K562 (cell line): ENCODE measurements around the gene BRWD1. TPM values are rescaled to one million over a fixed set of nuclear protein-coding genes. Genes with fewer than 3 reads are reported as not detected.

Experiments
- ATAC-seq: fragments of 200-7000 bp; cut with Tn5 transposase; 3 replicates; pipeline ENCODE4 v1.9.1; 2020; ENCODE audit warnings: moderate library complexity
- BruUV-seq: library from RNA; stranded (reverse); fragments of 400-500 nt; replicated peaks from 2 replicates; lab custom pipeline; 2021; lab: Mats Ljungman, UMichigan
- CTCF ChIA-PET: fragments of 300-600 bp; formaldehyde crosslinking; extraction: SDS; loops from one replicate; lab custom pipeline; 2021; ENCODE audit warnings: low intra/inter-chr PET ratio; lab: Yijun Ruan, JAX
- POLR2A ChIA-PET: fragments of 300-600, 350-650 bp; sonication (Branson Sonifier 250); formaldehyde crosslinking; extraction: SDS; loops from one replicate; lab custom pipeline; 2021; ENCODE audit warnings: antibody characterized with exemption, inconsistent platforms; lab: Yijun Ruan, JAX
- DNase-seq, 4 experiments: peaks; one replicate each; pipeline versions ENCODE4 v3.0.0 to v3.0.0-alpha.2; 2011 to 2018; ENCODE audit warnings: low spot score in 3 of 4, mixed read lengths in 3 of 4; ENCODE audit errors: extremely low read depth in 1 of 4
- FAIRE-seq: peaks from 2 replicates; lab custom pipeline; 2011; peaks lifted over from hg19 to GRCh38; lab: Jason Lieb, UNC
- H2AFZ ChIP-seq: 2 replicates; pipeline ENCODE4 v1.6.0; 2011; ENCODE audit warnings: low read depth, low read length, control low read depth, inconsistent platforms
- H3K27ac ChIP-seq: fragments of 200-600 bp; 3 replicates; pipeline ENCODE4 v1.8.0; 2011; ENCODE audit warnings: low read depth, mild to moderate bottlenecking, control low read depth, inconsistent platforms, low read length, moderate library complexity, mixed read lengths; ENCODE audit errors: extremely low read depth
- H3K27me3 ChIP-seq, 2 experiments: fragments of 300-600 bp in 1 of 2; 2 replicates in 1 of 2; 3 replicates in 1 of 2; pipeline versions ENCODE4 v1.6.0 to v1.8.0; 2011; ENCODE audit warnings: inconsistent platforms in 2 of 2, low read length in 2 of 2, mild to moderate bottlenecking in 1 of 2, mixed read lengths in 1 of 2, moderate library complexity in 1 of 2; ENCODE audit not compliant: control insufficient read depth in 2 of 2, insufficient read depth in 2 of 2
- H3K36me3 ChIP-seq: fragments of 300-600 bp; 3 replicates; pipeline ENCODE4 v1.8.0; 2011; ENCODE audit warnings: mild to moderate bottlenecking, low read length, inconsistent platforms; ENCODE audit not compliant: control insufficient read depth, insufficient read depth
- H3K4me1 ChIP-seq, 2 experiments: fragments of 200-600 bp in 1 of 2; replicated peaks in 1 of 2; 2 replicates in 1 of 2; 3 replicates in 1 of 2; pipeline versions ENCODE4 v1.5.1 to v1.8.0; 2011; ENCODE audit warnings: inconsistent platforms in 2 of 2, low read length in 2 of 2, mild to moderate bottlenecking in 1 of 2, mixed read lengths in 1 of 2, moderate library complexity in 1 of 2; ENCODE audit not compliant: control insufficient read depth in 2 of 2, insufficient read depth in 2 of 2
- H3K4me2 ChIP-seq: 2 replicates; pipeline ENCODE4 v1.6.1; 2011; ENCODE audit warnings: low read length, control low read depth, inconsistent platforms, mixed read lengths; ENCODE audit not compliant: insufficient read depth
- H3K4me3 ChIP-seq: fragments of 200-600 bp; sonication (generic), shearing (Covaris generic); 2 replicates; pipeline ENCODE4 v1.5.1; 2016; ENCODE audit warnings: control low read depth, inconsistent platforms
- H3K79me2 ChIP-seq: fragments of 200-600 bp; 3 replicates; pipeline ENCODE4 v1.8.0; 2011; ENCODE audit warnings: low read length, inconsistent platforms; ENCODE audit not compliant: control insufficient read depth, insufficient read depth
- H3K9ac ChIP-seq, 2 experiments: 2 replicates each; pipeline versions ENCODE4 v1.6.0 to v1.6.1; 2011; ENCODE audit warnings: low read depth in 2 of 2, low read length in 2 of 2, control low read depth in 1 of 2, inconsistent platforms in 1 of 2, mild to moderate bottlenecking in 1 of 2, mixed read lengths in 1 of 2; ENCODE audit not compliant: insufficient read depth in 1 of 2
- H3K9me1 ChIP-seq: one replicate; pipeline ENCODE4 v1.6.0; 2011; ENCODE audit warnings: inconsistent platforms, mild to moderate bottlenecking, low read length, moderate library complexity; ENCODE audit not compliant: control insufficient read depth, insufficient read depth
- H3K9me3 ChIP-seq: replicated peaks from 2 replicates; pipeline ENCODE4 v1.5.1; 2011; ENCODE audit warnings: low read depth, low read length, inconsistent platforms; ENCODE audit not compliant: control insufficient read depth, insufficient read depth
- H4K20me1 ChIP-seq: replicated peaks from 2 replicates; pipeline ENCODE4 v1.6.1; 2011; ENCODE audit warnings: low read length, inconsistent platforms, mixed read lengths; ENCODE audit not compliant: control insufficient read depth, insufficient read depth
- CXXC5 ChIP-seq: fragments of 250-450 bp; sonication (Bioruptor Pico); IDR thresholded peaks from 2 replicates; pipeline ENCODE4 v1.8.0; 2022; ENCODE audit warnings: inconsistent platforms, mild to moderate bottlenecking, moderate library complexity
- DPF2 ChIP-seq: fragments of 450-650 bp; IDR thresholded peaks from 2 replicates; pipeline ENCODE4 v1.6.1; 2016
- HDAC1 ChIP-seq, 2 experiments: fragments of 450-650 bp; IDR thresholded peaks; 2 replicates each; pipeline ENCODE4 v1.6.1; 2016 to 2017; ENCODE audit warnings: inconsistent platforms in 1 of 2, mild to moderate bottlenecking in 1 of 2, moderate library complexity in 1 of 2
- HIVEP1 ChIP-seq: fragments of 250-450 bp; sonication (Bioruptor Pico); IDR thresholded peaks from 2 replicates; pipeline ENCODE4 v1.4.0; 2020; ENCODE audit warnings: mild to moderate bottlenecking
- NFATC3 ChIP-seq: fragments of 450-650 bp; IDR thresholded peaks from 2 replicates; pipeline ENCODE4 v1.6.1; 2017; ENCODE audit warnings: mild to moderate bottlenecking
- RB1 ChIP-seq: fragments of 450-650 bp; IDR thresholded peaks from 2 replicates; pipeline ENCODE4 v1.6.1; 2017; ENCODE audit warnings: low read depth, mild to moderate bottlenecking
- RBFOX2 ChIP-seq: fragments of 200-400 bp; formaldehyde crosslinking; IDR thresholded peaks from 2 replicates; pipeline ENCODE4 v1.6.1; 2017; ENCODE audit warnings: low read depth, mild to moderate bottlenecking, low read length, moderate library complexity
- TRIM24 ChIP-seq, 2 experiments: fragments of 450-650 bp; IDR thresholded peaks; 2 replicates each; pipeline ENCODE4 v1.6.1; 2016
- U2AF2 ChIP-seq: fragments of 200-400 bp; formaldehyde crosslinking; optimal IDR thresholded peaks from 2 replicates; pipeline ENCODE3; 2017; ENCODE audit warnings: low read depth, mild to moderate bottlenecking, low read length
- ZKSCAN8 ChIP-seq: fragments of 200-800 bp; sonication (Bioruptor generic); IDR thresholded peaks from 2 replicates; pipeline ENCODE4 v1.6.1; 2016; ENCODE audit warnings: missing genetic modification characterization, missing compliant biosample characterization
- WGBS: fragments of 100-300 bp; shearing (Covaris generic); methylation state at CpG from one replicate; pipeline ENCODE4 v1.1.6; 2016; ENCODE audit warnings: low coverage, mixed read lengths; ENCODE audit not compliant: insufficient coverage; ENCODE audit errors: missing lambda C conversion rate; 5-methylcytosine and 5-hydroxymethylcytosine counted together
- in situ Hi-C: fragments of 300-500 bp; cut with MboI; formaldehyde crosslinking; loops from 4 replicates; pipeline ENCODE4 v1.15.0; 2018; ENCODE audit warnings: inconsistent platforms, mixed read lengths
- intact Hi-C: fragments of 100-400 bp; cut with micrococcal nuclease; formaldehyde crosslinking; loops from 2 replicates; pipeline ENCODE4 v1.14.2; 2022
- polyA plus RNA-seq, 8 experiments: library from polyadenylated mRNA; depleted of rRNA in 4 of 8; stranded (reverse) in 5 of 8; unstranded in 3 of 8; fragments of >200 nt; fragmentation: Nextera tagmentation in 2 of 8; fragmentation: Illumina TruSeq in 1 of 8; extraction: Ambion mirVana in 2 of 8; extraction: Trizol in 1 of 8; gene quantifications; 2 replicates each; pipeline versions ENCODE4 v1.2.1 to v1.2.3, GENCODE V29; 2011 to 2014; ENCODE audit warnings: inconsistent platforms in 1 of 8, missing spikeins in 1 of 8
- total RNA-seq, 7 experiments: library from RNA; depleted of rRNA in 6 of 7; stranded (reverse); fragments of >200 nt in 6 of 7; fragmentation: Illumina TruSeq in 2 of 7; extraction: Trizol in 2 of 7; gene quantifications; 2 replicates each; pipeline versions ENCODE4 v1.2.1 to v1.2.3, GENCODE V29; 2011 to 2021; ENCODE audit warnings: low replicate concordance in 1 of 7
- TF ChIP-seq, protein P1 (sequence below): fragments of 250-450 bp; sonication (Bioruptor Pico); IDR thresholded peaks from 2 replicates; pipeline ENCODE4 v1.5.0; 2021
- TF ChIP-seq, protein P2 (sequence below): fragments of 250-450 bp; sonication (Bioruptor Pico); IDR thresholded peaks from 2 replicates; pipeline ENCODE4 v1.5.0; 2021; ENCODE audit warnings: mild to moderate bottlenecking, moderate library complexity
- TF ChIP-seq, protein P3 (sequence below): fragments of 450-650 bp; formaldehyde crosslinking; IDR thresholded peaks from 2 replicates; pipeline ENCODE4 v1.4.0; 2022; ENCODE audit warnings: mild to moderate bottlenecking, moderate library complexity

Gene BRWD1
- total and polyA plus RNA-seq, 9 of the 15 experiments (the other 6 are each of a cell fraction or from before 2014, with no cell fraction given), result 10.1 to 60.2 (median 34.1) TPM

DNA sequence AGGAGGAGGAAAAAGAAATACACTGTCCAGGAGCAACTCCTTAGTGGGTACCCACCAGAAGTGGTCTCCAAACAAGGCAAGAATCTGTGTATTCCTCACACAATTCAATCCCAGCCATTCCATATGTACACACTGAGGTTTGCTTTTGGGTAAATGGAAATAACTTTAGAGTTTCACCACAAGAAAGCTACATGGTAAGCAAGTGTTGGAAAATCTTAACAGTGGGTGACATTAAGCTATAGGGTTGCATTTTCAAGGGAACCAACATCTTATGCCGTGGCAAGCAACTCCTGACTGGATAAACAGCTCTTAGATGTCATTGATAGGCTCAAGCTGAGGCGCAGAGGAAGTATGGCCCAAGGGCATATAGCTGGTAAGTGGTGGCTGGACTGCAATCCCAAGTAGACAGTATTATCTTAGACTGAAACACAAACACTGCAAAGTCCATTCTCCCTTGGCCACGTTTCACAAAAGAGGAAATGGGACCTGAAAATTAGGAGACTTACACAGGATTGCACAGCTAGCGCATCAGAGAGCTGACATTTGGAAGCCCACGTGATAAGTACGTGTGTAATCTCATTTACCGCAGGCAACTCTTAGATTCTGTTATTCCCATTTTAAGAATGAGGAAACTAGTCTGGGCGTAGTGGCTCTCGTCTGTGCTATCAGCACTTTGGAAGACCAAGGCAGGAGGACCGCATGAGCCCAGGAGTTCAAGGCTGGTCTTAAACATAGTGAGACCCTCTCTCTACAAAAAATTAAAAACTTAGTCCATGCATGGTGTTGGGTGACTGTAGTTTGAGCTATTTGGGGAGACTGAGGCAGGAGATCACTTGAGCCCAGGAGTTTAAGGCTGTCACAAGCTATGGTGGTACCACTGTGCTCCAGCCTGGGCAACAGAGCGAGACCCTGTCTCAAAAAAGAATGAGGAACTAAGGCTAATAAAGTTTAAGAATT lies 4.0 kb upstream of the BRWD1 start:
- DNase-seq, result peak in 2 of 4 experiments; percentile 57 to 80
- H3K9me3 ChIP-seq, result 0 out of 2 replicates have a peak, but pooled peaks cover 2% of the 10 kb centered on the region
- H3K9me1 ChIP-seq, result no peaks in the 10 kb centered on the region
- peaks cover 20% of the 10 kb centered on the region for H3K79me2 ChIP-seq
- no peaks in the 10 kb centered on the region for H3K27me3 ChIP-seq
- CTCF ChIA-PET, result interaction anchor here (1.0 kb wide), 1 partner anchor 71 kb away, joined by 3 read pairs; no protein-coding TSS in a partner anchor
- BruUV-seq, result no TSS peak
- peaks cover 32 to 57% of the 10 kb centered on the region in 2 experiments for H3K4me1 ChIP-seq
- H3K36me3 ChIP-seq, result no peaks in the 10 kb centered on the region
- peak overlapping the region; percentile 91 for H2AFZ ChIP-seq
- peak overlapping the region; percentile 70 for H3K4me2 ChIP-seq
- ATAC-seq, result peak; percentile 7
- in situ Hi-C loops (loop anchor here (5.0 kb wide), 1 partner anchor 70 kb away; no protein-coding TSS in a partner anchor), intact Hi-C loops (loop anchor here (1.0 to 10.0 kb wide), 2 partner anchors 71 to 133 kb away; partner anchors contain the start of gene PSMG1)
- POLR2A ChIA-PET, result interaction anchor here (0.6 to 7.1 kb wide), 20 partner anchors 9 to 211 kb away, joined by 3 to 73 read pairs (median 4); partner anchors contain the start of genes HMGN1 and PSMG1
- peak overlapping the region; percentile 7 to 51; a peak in 3 of 4 replicates for H3K9ac ChIP-seq
- peak overlapping the region; percentile 75 for H3K27ac ChIP-seq
- no peaks in the 10 kb centered on the region for H4K20me1 ChIP-seq
- FAIRE-seq, result peak; percentile 70
- H3K4me3 ChIP-seq, result no peak overlapping the region
- 10% methylated on average over 11 of the region's 11 CpGs for WGBS
- TF ChIP-seq TRIM24 (IDR thresholded peaks at IDR 0.05), result peak in 1 of 2 experiments; percentile 47; a peak in 1 of 4 replicates
- no peak for TF ChIP-seq U2AF2
- TF ChIP-seq RBFOX2, result peak; percentile 67
- TF ChIP-seq, protein P1, sequence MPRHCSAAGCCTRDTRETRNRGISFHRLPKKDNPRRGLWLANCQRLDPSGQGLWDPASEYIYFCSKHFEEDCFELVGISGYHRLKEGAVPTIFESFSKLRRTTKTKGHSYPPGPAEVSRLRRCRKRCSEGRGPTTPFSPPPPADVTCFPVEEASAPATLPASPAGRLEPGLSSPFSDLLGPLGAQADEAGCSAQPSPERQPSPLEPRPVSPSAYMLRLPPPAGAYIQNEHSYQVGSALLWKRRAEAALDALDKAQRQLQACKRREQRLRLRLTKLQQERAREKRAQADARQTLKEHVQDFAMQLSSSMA (CRISPR knock-in tag), result 0 out of 2 replicates have a peak, but pooled peaks have one; percentile 18
- peak; percentile 42; the same call in 1 of the 2 replicates for TF ChIP-seq HIVEP1
- TF ChIP-seq NFATC3, result peak; percentile 51; the same call in 1 of the 2 replicates
- TF ChIP-seq, protein P2, sequence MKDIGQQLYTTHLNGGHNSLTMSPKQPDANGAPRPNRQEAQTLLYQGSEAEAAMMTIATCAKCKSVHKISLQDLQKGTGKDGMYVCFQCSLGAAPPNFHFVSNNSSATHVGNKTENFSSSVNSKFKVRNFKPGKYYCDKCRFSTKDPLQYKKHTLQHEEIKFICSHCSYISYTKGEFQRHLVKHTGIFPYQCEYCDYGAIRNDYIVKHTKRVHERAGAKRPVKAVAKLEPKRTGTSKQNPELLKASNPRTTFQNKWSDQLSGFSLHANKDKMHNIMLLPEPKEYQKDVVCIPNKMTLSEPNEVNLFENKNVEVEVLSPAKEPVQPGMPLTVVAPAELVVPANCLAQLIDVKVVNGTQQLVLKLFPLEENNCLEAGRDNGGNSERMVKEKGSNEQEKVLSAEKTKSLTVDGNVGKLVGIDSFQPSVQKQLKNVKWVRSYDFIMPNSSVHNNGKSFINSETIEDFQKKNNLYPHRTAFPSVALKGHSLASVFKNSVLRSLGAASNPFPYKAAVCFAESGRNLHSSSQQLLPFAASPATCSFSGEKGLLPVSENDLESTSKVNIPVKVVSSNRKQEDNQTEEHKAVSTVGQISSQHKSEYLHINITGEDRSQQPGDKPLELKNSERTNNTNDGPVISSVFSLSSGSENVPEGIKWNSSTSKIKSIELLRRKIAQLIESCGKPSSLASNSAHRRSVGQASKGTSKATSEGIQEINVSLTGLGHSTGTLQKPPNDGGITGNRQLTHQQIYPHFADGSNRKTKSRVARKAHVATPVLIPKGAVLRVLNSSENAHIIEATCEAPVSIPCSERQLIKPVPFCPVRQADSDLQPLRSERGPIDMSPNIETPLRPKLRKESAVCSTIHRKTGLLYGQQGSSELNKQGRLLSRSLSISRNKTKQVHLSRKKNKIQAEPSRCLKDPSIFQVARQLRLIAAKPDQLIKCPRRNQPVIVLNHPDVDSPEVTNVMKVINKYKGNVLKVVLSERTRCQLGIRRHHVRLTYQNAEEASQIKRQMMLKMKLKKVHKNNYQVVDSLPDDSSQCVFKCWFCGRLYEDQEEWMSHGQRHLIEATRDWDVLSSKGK, result no peak
- TF ChIP-seq RB1, result peak; percentile 26; the same call in 1 of the 2 replicates
- TF ChIP-seq, protein P3, sequence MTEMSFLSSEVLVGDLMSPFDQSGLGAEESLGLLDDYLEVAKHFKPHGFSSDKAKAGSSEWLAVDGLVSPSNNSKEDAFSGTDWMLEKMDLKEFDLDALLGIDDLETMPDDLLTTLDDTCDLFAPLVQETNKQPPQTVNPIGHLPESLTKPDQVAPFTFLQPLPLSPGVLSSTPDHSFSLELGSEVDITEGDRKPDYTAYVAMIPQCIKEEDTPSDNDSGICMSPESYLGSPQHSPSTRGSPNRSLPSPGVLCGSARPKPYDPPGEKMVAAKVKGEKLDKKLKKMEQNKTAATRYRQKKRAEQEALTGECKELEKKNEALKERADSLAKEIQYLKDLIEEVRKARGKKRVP (CRISPR knock-in tag), result peak; percentile 86
- TF ChIP-seq DPF2, result peak; percentile 76; the same call in 1 of the 2 replicates
- peak; percentile 95 for TF ChIP-seq CXXC5 (CRISPR knock-in tag)
- TF ChIP-seq HDAC1 (IDR thresholded peaks at IDR 0.05), result peak in 1 of 2 experiments; percentile 23; a peak in 1 of 4 replicates
- TF ChIP-seq ZKSCAN8 (CRISPR knock-in tag), result peak; percentile 72; the same call in 1 of the 2 replicates
